ENCODE measurements around the gene LTBP4.
"Not testable (repeated sequence)": the region's sequence is repeated elsewhere in the genome, so short reads cannot be mapped to it uniquely, and the experiment has no call there.

The LTBP4 gene

DNA sequence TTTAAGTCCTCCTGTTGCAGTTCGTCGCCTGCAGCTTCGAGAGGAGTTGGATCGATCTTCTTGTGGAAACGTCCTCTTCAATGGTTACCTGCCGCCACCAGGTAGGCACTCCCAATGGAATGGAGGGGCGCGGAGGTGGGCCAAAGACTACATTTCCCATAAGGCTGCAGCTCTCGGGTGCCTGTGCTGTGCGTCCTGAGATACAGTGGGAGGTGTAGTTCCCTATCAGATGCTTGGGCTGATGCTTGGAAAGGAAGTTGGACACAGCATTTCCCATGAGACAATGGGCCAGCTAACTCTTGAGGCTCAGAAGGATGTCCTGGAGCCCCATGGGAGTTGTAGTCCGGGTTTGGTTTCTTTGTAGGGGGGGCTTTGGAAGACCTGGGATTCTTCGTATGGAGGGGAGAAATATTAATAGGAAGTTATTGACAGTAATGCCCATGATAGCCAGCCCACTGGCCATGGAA is 22.7 kb upstream of the LTBP4 start:
- DNase-seq = no peak

DNA sequence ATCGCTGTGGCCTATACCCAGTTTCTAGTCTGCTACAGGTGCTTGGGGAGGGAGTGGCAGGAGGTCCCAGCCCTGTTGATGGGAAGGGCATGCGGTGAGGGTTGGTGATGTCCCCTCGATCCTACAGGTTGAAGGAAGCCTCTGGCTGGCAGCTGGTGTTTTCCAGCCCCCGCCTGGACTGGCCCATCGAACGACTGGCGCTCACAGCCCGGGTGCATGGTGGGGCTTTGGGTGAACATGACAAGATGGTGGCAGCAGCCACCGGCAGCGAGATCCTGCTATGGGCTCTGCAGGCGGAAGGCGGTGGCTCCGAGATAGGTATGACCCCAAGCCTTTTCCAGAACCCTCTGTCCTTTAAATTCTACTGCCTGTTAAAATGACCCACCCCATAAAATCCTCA is 20.6 kb upstream of the LTBP4 start:
- DNase-seq = no peak

DNA sequence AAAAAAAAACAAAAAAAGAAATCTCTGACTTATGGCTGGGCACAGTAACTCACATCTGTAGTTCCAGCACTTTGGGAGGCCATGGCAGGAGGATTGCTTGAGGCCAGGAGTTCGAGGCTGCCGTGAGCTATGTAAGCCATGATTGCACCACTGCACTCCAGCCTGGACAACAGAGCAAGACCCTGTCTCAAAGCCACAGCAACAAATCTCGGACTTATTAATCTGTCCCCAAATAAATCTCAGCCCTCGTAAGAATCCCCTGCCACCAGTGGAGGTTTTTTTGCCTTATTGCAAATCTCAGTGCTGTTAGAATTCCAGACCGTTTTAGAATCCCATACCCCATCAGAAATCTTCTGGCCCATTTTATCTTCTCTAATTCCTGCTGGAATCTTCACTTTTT is 19.6 kb upstream of the LTBP4 start:
- no peak for DNase-seq

- no peak for DNase-seq
These were observed 18.7 kb upstream of the LTBP4 start for GRCh38 chr19:40582467-40582866.

DNA sequence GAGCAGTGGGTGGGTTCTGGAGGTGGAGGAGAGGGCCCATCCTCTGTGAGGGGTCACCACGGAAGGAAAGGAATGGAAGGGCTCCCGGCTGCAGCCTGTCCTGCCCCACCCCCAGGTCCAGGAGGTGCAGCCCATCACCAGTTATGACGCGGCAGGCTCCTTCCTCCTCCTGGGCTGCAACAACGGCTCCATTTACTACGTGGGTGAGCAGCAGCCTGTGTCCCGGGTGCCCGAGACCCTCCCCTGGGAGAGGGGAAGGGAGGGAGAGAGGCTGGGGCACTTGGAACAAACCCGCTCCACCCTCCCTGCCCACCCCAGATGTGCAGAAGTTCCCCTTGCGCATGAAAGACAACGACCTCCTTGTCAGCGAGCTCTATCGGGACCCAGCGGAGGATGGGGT is 17.9 kb upstream of the LTBP4 start:
- DNase-seq = no peak

DNA sequence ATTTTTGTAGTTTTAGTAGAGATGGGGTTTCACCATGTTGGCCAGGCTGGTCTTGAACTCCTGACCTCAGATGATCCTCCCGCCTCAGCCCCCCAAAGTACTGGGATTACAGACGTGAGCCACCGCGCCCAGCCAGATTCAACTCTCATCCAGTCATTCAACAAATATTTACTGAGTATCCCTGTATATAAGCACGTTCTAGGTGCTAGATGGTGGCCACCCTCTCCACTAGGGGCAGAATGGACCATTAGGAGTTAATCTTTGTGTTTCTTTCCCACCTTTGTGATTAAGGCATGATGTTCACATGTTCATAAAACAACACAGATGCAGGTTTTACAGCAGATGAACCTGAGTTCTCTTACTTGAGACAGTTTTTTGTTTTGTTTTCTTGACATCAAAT is 17.2 kb upstream of the LTBP4 start:
- DNase-seq = no peak

DNA sequence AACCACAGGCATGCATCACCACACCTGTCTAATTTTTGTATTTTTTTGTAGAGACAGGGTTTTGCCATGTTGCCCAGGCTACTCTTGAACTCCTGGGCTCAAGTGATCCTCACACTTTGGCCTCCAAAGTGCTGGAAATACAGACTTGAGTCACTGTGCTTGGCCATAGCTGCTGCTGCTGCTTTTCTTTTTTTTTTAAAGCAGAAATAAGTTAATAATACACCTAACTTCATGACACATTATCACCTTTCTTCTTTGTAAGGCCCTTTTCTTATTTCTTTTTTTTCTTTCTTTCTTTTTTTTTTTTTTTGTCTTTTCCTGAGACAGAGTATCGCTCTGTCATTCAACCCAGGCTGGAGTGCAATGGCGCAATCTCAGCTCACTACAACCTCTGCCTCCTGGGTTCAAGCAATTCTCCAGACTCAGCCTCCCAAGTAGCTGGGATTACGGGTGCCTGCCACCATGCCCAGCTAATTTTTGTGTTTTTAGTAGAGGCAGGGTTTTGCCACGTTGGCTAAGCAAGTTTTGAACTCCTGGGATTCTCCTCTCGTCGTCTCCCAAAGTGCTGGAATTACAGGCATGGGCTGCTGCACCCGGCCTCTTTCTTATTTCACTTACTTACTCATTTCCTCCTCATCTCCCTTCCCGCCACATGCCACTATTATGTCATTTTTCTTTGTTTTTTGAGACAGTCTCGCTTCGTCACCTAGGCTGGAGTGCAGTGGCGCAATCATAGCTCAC is 15.8 kb upstream of the LTBP4 start:
- DNase-seq = peak in 1 of 2 donors; percentile 37

GRCh38 chr19:40585982-40586422 is 15.2 kb upstream of the LTBP4 start:
- no peak for DNase-seq

DNA sequence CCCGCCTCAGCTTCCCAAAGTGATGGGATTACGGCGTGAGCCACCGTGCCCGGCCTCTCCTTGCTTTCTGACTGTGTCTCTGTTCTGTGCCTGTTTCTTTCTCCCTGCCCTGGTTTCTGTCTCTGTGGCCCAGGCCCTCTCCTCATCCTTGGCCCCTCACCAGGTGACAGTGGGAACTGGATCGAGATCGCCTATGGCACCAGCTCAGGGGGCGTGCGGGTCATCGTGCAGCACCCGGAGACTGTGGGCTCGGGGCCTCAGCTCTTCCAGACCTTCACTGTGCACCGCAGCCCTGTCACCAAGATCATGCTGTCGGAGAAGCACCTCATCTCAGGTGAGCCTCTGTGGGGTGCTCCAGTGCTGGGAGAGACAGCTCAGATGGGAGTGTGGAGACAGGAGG is 14.6 kb upstream of the LTBP4 start:
- no peak for DNase-seq

- DNase-seq = no peak
These were observed 12.9 kb upstream of the LTBP4 start for GRCh38 chr19:40588110-40588854.

GRCh38 chr19:40588926-40589569 is 12.1 kb upstream of the LTBP4 start:
- no peak for DNase-seq

- DNase-seq = no peak
These were observed 11.4 kb upstream of the LTBP4 start for GRCh38 chr19:40589591-40590429.

DNA sequence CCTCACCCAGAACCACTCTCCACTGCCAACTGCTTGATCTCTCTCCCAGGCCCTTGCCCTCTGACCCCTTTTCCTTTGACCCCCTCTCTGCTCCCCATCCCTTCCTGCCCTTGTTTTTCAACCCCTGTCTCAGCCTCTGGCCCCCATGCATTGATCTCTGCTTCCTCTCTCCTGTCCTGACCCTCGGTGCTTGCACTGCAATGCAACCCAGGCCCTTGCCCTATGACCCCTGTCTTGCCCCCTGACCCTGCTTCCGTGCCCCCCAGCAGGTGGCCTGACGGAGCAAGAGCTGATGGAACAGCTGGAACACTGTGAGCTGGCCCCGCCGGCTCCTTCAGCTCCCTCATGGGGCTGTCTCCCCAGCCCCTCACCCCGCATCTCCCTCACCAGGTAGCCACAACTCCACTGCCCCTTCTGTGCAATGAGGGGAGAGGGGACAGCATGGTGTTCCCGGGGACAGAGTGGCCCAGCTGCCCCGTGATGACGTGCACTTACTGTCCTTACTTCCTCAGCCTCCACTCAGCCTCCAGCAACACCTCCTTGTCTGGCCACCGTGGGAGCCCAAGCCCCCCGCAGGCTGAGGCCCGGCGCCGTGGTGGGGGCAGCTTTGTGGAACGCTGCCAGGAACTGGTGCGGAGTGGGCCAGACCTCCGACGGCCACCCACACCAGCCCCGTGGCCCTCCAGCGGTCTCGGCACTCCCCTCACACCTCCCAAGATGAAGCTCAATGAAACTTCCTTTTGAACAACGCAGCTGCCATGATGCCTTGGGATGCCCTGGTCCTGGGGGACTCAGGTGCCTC is 10.5 kb upstream of the LTBP4 start:
- DNase-seq = no peak

DNA sequence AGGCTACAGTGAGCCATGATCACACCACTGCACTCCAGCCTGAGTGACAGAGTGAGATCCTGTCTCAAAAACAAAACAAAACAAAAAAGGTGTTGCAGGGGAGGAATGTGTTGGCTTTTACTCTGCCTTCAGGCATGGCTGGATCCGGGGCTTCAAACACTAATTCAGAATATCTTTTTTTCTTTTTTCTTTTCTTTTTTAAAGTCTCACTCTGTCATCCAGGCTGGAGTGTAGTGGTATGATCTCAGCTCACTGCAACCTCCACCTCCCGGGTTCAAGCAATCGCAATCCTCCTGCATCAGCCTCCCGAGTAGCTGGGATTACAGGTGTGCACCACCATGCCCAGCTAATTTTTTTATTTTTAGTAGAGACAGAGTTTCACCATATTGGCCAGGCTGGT is 9.4 kb upstream of the LTBP4 start:
- not testable (repeated sequence) for DNase-seq

GRCh38 chr19:40592170-40592569 is 9.0 kb upstream of the LTBP4 start:
- no peak for DNase-seq

GRCh38 chr19:40594255-40594654 is 6.9 kb upstream of the LTBP4 start:
- DNase-seq = no peak

DNA sequence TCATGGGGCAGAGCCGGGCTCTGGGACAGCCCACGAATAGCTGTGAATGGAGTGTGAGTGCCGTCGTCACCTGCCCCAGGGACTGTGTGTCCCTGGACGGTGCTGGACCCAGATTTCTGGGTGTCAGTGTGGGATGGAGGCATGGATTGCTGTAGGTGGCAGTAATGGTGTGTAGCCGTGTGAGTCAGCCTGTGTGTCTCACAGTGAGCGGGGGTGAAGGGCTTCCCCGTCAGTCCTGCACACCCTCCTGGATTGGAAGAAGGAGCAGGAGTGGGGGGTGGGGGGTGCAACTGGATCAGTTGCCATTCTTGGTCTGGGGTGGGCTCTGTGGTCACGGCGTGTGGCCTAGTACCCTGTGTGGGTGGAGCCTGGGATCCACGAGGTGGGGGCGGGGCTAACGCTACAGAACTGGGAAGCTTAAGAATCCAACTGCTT is 6.5 kb upstream of the LTBP4 start:
- DNase-seq = no peak

DNA sequence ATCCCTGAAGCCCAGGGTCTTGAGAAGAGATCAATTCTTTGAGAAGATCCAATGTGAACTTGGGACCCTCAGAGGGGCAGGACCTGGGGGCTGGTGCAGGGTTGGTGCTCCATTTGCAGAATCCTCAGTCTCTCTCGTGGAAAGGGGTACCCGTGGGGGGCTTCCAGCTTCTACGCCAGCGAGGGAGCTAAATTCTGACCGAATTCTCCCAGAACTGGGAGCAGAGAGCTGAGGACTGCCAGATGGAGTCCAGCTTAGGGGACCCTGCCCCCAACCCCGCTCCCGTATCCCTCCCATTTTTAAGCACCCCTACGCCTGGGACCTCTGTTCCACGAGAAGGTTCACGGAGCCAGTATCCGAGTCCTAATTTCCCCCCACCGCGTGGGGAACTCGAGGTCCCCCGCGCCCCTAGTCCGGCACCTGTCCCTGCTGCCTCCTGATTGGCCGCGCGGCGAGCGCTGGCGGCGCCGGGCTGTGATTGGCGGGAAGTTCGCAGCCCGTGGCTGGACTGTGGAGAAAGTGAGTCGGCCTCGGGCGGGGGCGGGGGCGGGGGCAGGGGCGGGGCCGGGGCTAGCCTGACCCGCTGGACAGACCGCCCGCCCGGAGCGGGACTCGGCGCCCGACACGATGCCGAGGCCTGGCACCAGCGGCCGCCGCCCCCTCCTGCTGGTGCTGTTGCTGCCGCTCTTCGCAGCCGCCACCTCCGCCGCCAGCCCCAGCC is 4.4 kb upstream of the LTBP4 start:
- DNase-seq = no peak

GRCh38 chr19:40597329-40597838 is 3.8 kb upstream of the LTBP4 start:
- no peak for DNase-seq

DNA sequence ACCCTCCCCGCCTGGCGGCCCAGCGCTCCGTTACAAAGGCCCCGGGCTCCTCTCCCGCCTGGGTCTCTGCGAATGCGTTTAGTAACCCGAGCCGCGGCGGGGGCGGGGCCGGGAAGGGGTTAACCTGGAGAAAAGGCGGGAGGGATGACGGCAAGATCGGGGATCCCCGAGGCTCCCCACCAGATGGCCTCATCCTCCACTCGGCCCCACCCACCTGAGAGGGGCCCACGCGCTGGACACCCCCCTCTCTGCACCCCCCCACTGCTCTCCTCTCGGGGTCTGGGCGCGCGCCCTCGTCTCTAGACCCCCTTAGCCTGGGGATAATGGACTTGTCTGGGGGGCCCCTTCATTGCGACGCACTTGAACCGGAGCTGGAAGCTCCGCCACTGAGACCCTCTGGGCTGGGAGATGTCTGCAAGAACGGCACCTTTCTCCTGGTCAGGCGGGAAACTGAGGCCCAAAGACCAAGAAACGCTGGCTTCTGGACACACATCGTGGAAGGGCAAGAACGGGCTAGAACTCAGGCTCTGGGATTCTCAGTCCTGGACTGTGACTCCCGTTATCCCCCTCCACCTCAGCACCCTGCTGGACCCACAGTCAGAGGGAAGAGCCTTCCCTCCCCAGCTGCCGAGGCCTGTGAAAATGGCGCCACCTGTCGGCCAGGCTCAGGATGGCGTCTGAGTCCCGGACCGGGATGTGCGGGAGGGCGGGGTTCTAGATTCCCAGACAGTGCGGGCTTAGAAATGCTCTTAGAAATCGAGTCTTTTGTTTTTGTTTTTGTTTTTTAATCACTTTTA is 2.9 kb upstream of the LTBP4 start:
- DNase-seq = peak; percentile 23 to 71

Measured in bone marrow (tissue), 2 donors.